K562 (cell line): ENCODE data around the gene C16orf92. TPM values are rescaled to one million over a fixed set of nuclear protein-coding genes. Genes with fewer than 3 reads are reported as not detected.

Source experiments
- EP300 ChIP-seq: IDR thresholded peaks from 2 replicates; pipeline ENCODE4 v1.6.1; 2012; ENCODE audit warnings: low read length, improper control_type of control experiment
- GTF2E2 ChIP-seq: fragments of 200-800 bp; sonication (Bioruptor generic); IDR thresholded peaks from 2 replicates; pipeline ENCODE4 v1.6.1; 2016; ENCODE audit warnings: missing genetic modification characterization, missing compliant biosample characterization
- KDM5B ChIP-seq: fragments of 200-600 bp; sonication (generic); IDR thresholded peaks from 2 replicates; pipeline ENCODE4 v1.6.1; 2012; ENCODE audit warnings: low read depth, mild to moderate bottlenecking, moderate library complexity, low read length, control low read depth, inconsistent platforms; ENCODE audit not compliant: insufficient replicate concordance
- SMARCB1 ChIP-seq: IDR thresholded peaks from 2 replicates; pipeline ENCODE4 v1.6.1; 2011; ENCODE audit warnings: improper control_type of control experiment, low read depth; ENCODE audit not compliant: insufficient read length
- ZNF197 ChIP-seq: fragments of 200-800 bp; sonication (Bioruptor generic); IDR thresholded peaks from 2 replicates; pipeline ENCODE4 v1.6.1; 2016; ENCODE audit warnings: low read depth, missing genetic modification characterization, missing compliant biosample characterization
- polyA plus RNA-seq, 8 experiments: library from polyadenylated mRNA; depleted of rRNA in 4 of 8; stranded (reverse) in 5 of 8; unstranded in 3 of 8; fragments of >200 nt; fragmentation: Nextera tagmentation in 2 of 8; fragmentation: Illumina TruSeq in 1 of 8; extraction: Ambion mirVana in 2 of 8; extraction: Trizol in 1 of 8; gene quantifications; 2 replicates each; pipeline versions ENCODE4 v1.2.1 to v1.2.3, GENCODE V29; 2011 to 2014; ENCODE audit warnings: inconsistent platforms in 1 of 8, missing spikeins in 1 of 8
- total RNA-seq, 7 experiments: library from RNA; depleted of rRNA in 6 of 7; stranded (reverse); fragments of >200 nt in 6 of 7; fragmentation: Illumina TruSeq in 2 of 7; extraction: Trizol in 2 of 7; gene quantifications; 2 replicates each; pipeline versions ENCODE4 v1.2.1 to v1.2.3, GENCODE V29; 2011 to 2021; ENCODE audit warnings: low replicate concordance in 1 of 7
- TF ChIP-seq, protein P1 (sequence below): fragments of 250-450 bp; sonication (Bioruptor Pico); IDR thresholded peaks from 2 replicates; pipeline ENCODE4 v1.8.0; 2021; ENCODE audit warnings: borderline replicate concordance, mild to moderate bottlenecking, moderate library complexity; ENCODE audit not compliant: poor library complexity, severe bottlenecking
- TF ChIP-seq, protein P2 (sequence below): fragments of 450-650 bp; IDR thresholded peaks from 2 replicates; pipeline ENCODE4 v1.7.0; 2016; ENCODE audit warnings: borderline replicate concordance
- TF ChIP-seq, protein P3 (sequence below): sonication (generic); formaldehyde crosslinking; IDR thresholded peaks from 2 replicates; pipeline ENCODE4 v1.8.0; 2022; ENCODE audit warnings: mild to moderate bottlenecking, missing genetic modification reagents
- TF ChIP-seq, protein P4 (sequence below): sonication (generic); formaldehyde crosslinking; IDR thresholded peaks from 2 replicates; pipeline ENCODE4 v1.8.1; 2023; ENCODE audit warnings: mild to moderate bottlenecking, missing genetic modification reagents

C16orf92 gene
- total and polyA plus RNA-seq, 9 of the 15 experiments (the other 6 are each of a cell fraction or from before 2014, with no cell fraction given), result not detected

DNA sequence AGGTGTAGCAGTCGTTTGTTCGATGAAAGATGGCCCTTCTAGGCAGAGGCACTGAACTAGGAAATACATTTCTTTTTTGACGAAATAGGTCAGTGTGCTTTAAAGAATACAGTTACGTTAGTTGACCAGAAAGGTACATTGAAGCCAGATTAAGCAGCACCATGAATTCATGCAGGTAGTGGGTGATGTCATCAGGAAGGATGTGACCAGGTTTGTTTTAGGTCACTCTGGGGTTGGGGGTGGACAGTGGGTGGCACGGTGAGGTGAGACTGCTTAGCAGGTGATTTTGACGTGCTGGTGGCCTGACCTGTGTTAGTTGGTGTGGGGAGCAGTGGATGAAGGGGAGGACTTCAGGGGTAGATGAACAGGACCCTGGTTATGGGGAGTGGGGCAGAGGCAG lies 23.4 kb upstream of the C16orf92 start (continued):
- TF ChIP-seq ZNF197 (CRISPR knock-in tag) (no peak), KDM5B (no peak), SMARCB1 (no peak), EP300 (no peak), GTF2E2 (tag) (no peak)
- TF ChIP-seq, protein P1, sequence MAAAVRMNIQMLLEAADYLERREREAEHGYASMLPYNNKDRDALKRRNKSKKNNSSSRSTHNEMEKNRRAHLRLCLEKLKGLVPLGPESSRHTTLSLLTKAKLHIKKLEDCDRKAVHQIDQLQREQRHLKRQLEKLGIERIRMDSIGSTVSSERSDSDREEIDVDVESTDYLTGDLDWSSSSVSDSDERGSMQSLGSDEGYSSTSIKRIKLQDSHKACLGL (CRISPR knock-in tag), result no peak
- TF ChIP-seq, protein P2, sequence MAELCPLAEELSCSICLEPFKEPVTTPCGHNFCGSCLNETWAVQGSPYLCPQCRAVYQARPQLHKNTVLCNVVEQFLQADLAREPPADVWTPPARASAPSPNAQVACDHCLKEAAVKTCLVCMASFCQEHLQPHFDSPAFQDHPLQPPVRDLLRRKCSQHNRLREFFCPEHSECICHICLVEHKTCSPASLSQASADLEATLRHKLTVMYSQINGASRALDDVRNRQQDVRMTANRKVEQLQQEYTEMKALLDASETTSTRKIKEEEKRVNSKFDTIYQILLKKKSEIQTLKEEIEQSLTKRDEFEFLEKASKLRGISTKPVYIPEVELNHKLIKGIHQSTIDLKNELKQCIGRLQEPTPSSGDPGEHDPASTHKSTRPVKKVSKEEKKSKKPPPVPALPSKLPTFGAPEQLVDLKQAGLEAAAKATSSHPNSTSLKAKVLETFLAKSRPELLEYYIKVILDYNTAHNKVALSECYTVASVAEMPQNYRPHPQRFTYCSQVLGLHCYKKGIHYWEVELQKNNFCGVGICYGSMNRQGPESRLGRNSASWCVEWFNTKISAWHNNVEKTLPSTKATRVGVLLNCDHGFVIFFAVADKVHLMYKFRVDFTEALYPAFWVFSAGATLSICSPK, result no peak
- TF ChIP-seq, protein P3, sequence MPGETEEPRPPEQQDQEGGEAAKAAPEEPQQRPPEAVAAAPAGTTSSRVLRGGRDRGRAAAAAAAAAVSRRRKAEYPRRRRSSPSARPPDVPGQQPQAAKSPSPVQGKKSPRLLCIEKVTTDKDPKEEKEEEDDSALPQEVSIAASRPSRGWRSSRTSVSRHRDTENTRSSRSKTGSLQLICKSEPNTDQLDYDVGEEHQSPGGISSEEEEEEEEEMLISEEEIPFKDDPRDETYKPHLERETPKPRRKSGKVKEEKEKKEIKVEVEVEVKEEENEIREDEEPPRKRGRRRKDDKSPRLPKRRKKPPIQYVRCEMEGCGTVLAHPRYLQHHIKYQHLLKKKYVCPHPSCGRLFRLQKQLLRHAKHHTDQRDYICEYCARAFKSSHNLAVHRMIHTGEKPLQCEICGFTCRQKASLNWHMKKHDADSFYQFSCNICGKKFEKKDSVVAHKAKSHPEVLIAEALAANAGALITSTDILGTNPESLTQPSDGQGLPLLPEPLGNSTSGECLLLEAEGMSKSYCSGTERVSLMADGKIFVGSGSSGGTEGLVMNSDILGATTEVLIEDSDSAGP (CRISPR knock-in tag), result no peak
- TF ChIP-seq, protein P4, sequence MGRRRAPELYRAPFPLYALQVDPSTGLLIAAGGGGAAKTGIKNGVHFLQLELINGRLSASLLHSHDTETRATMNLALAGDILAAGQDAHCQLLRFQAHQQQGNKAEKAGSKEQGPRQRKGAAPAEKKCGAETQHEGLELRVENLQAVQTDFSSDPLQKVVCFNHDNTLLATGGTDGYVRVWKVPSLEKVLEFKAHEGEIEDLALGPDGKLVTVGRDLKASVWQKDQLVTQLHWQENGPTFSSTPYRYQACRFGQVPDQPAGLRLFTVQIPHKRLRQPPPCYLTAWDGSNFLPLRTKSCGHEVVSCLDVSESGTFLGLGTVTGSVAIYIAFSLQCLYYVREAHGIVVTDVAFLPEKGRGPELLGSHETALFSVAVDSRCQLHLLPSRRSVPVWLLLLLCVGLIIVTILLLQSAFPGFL (CRISPR knock-in tag), result no peak
- TF ChIP-seq, all 486 proteins: peak for 0
